H1 (cell line): Measurements from ENCODE around the gene APC2. TPM values are rescaled to one million over a fixed set of nuclear protein-coding genes. Genes with fewer than 3 reads are reported as not detected.

Experiments
- CTCF ChIA-PET: fragments of 300-600 bp; sonication (Branson Sonifier 250); formaldehyde crosslinking; loops from one replicate; lab custom pipeline; 2021; ENCODE audit not compliant: partially characterized antibody; lab: Charles Lee
- POLR2A ChIA-PET: fragments of 300-600 bp; sonication (Branson Sonifier 250); formaldehyde crosslinking; loops from one replicate; lab custom pipeline; 2021; ENCODE audit warnings: inconsistent platforms; ENCODE audit not compliant: partially characterized antibody; lab: Charles Lee
- DNase-seq, 2 experiments: peaks; one replicate each; pipeline versions ENCODE4 v3.0.0 to v3.0.0-alpha.2; 2010 to 2022; ENCODE audit warnings: low spot score in 2 of 2, low read depth in 1 of 2, mixed read lengths in 1 of 2
- FAIRE-seq: peaks from 2 replicates; lab custom pipeline; 2011; peaks lifted over from hg19 to GRCh38; lab: Jason Lieb, UNC
- H2AFZ ChIP-seq: 2 replicates; pipeline ENCODE4 v1.8.1; 2012; ENCODE audit warnings: low read length, inconsistent platforms
- H2AK5ac ChIP-seq: 2 replicates; pipeline ENCODE4 v1.6.1; 2013; ENCODE audit warnings: low read depth, low read length
- H2BK120ac ChIP-seq: replicated peaks from 2 replicates; pipeline ENCODE3; 2013; ENCODE audit warnings: low read depth, low read length, inconsistent platforms
- H2BK12ac ChIP-seq: 2 replicates; pipeline ENCODE4 v1.6.1; 2013; ENCODE audit warnings: low read depth, low read length
- H2BK15ac ChIP-seq: 2 replicates; pipeline ENCODE4 v1.6.1; 2013; ENCODE audit warnings: low read length
- H2BK20ac ChIP-seq: 2 replicates; pipeline ENCODE4 v1.6.1; 2013; ENCODE audit warnings: low read length
- H2BK5ac ChIP-seq: 2 replicates; pipeline ENCODE4 v1.6.1; 2013; ENCODE audit warnings: low read depth, low read length
- H3K14ac ChIP-seq: 2 replicates; pipeline ENCODE4 v1.6.1; 2013; ENCODE audit warnings: inconsistent platforms; ENCODE audit not compliant: insufficient read length
- H3K18ac ChIP-seq: 2 replicates; pipeline ENCODE4 v1.6.1; 2013; ENCODE audit warnings: low read length; ENCODE audit errors: extremely low read depth
- H3K23ac ChIP-seq: 2 replicates; pipeline ENCODE4 v1.6.1; 2013; ENCODE audit warnings: inconsistent platforms; ENCODE audit not compliant: insufficient read length
- H3K23me2 ChIP-seq: 2 replicates; pipeline ENCODE4 v1.6.1; 2013; ENCODE audit warnings: low read depth, low read length
- H3K27ac ChIP-seq: 2 replicates; pipeline ENCODE4 v1.6.1; 2011; ENCODE audit warnings: low read depth, low read length, inconsistent platforms
- H3K27me3 ChIP-seq, 4 experiments: replicated peaks in 1 of 4; 1 replicate in 1 of 4; 2 replicates in 3 of 4; pipeline versions ENCODE4 v1.6.1 to v1.8.1; 2011 to 2013; ENCODE audit warnings: low read length in 3 of 4, mild to moderate bottlenecking in 3 of 4, inconsistent platforms in 2 of 4, mixed read lengths in 2 of 4, moderate library complexity in 1 of 4; ENCODE audit not compliant: control insufficient read depth in 3 of 4, insufficient read depth in 3 of 4; ENCODE audit errors: extremely low read depth in 1 of 4
- H3K36me3 ChIP-seq, 4 experiments: 2 replicates each; pipeline versions ENCODE4 v1.6.1 to v1.8.1; 2011 to 2013; ENCODE audit warnings: mild to moderate bottlenecking in 4 of 4, low read length in 3 of 4, moderate library complexity in 2 of 4, control low read depth in 1 of 4, inconsistent platforms in 1 of 4; ENCODE audit not compliant: insufficient read depth in 4 of 4, control insufficient read depth in 2 of 4
- H3K4ac ChIP-seq: replicated peaks from 2 replicates; pipeline ENCODE3; 2013; ENCODE audit warnings: low read length, low read depth, mixed read lengths, inconsistent platforms; ENCODE audit not compliant: insufficient read length
- H3K4me1 ChIP-seq, 4 experiments: replicated peaks in 1 of 4; 1 replicate in 1 of 4; 2 replicates in 3 of 4; pipeline versions ENCODE4 v1.6.1 to v1.8.1; 2011 to 2013; ENCODE audit warnings: low read length in 3 of 4, inconsistent platforms in 2 of 4, mixed read lengths in 1 of 4; ENCODE audit not compliant: insufficient read depth in 4 of 4, control insufficient read depth in 3 of 4
- H3K4me2 ChIP-seq, 2 experiments: 2 replicates each; pipeline versions ENCODE4 v1.6.1 to v1.8.1; 2011 to 2013; ENCODE audit warnings: low read depth in 2 of 2, low read length in 2 of 2, control low read depth in 1 of 2, inconsistent platforms in 1 of 2, mild to moderate bottlenecking in 1 of 2; ENCODE audit not compliant: insufficient read depth in 1 of 2
- H3K4me3 ChIP-seq, 4 experiments: fragments of 200-600, 300-600 bp in 1 of 4; sonication (generic), shearing (Covaris generic), sonication (Bioruptor Twin) in 1 of 4; 2 replicates each; pipeline versions ENCODE4 v1.5.1 to v1.8.1; 2011 to 2016; ENCODE audit warnings: low read length in 4 of 4, low read depth in 3 of 4, control low read depth in 2 of 4, inconsistent platforms in 2 of 4, mild to moderate bottlenecking in 2 of 4, mixed read lengths in 1 of 4, moderate library complexity in 1 of 4; ENCODE audit not compliant: insufficient read depth in 2 of 4; ENCODE audit errors: extremely low read depth in 1 of 4
- H3K56ac ChIP-seq: replicated peaks from 2 replicates; pipeline ENCODE3; 2013; ENCODE audit warnings: low read depth, mild to moderate bottlenecking, mixed read lengths, low read length, inconsistent platforms; ENCODE audit not compliant: insufficient read length
- H3K79me1 ChIP-seq: 2 replicates; pipeline ENCODE4 v1.6.1; 2013; ENCODE audit warnings: low read depth, low read length, control low read depth
- H3K79me2 ChIP-seq, 2 experiments: 2 replicates each; pipeline versions ENCODE4 v1.6.1 to v1.8.1; 2012 to 2013; ENCODE audit warnings: low read length in 2 of 2, mild to moderate bottlenecking in 2 of 2, inconsistent platforms in 1 of 2; ENCODE audit not compliant: insufficient read depth in 2 of 2, control insufficient read depth in 1 of 2
- H3K9ac ChIP-seq, 4 experiments: replicated peaks in 1 of 4; 1 replicate in 1 of 4; 2 replicates in 3 of 4; pipeline versions ENCODE4 v1.6.1 to v1.8.1; 2011 to 2013; ENCODE audit warnings: low read depth in 3 of 4, low read length in 3 of 4, control low read depth in 2 of 4, mild to moderate bottlenecking in 2 of 4, moderate library complexity in 2 of 4, inconsistent platforms in 1 of 4; ENCODE audit errors: extremely low read depth in 1 of 4
- H3K9me3 ChIP-seq, 2 experiments: 2 replicates each; pipeline versions ENCODE4 v1.6.1 to v1.8.1; 2012 to 2013; ENCODE audit warnings: mild to moderate bottlenecking in 2 of 2, moderate library complexity in 2 of 2, control low read depth in 1 of 2, inconsistent platforms in 1 of 2, low read depth in 1 of 2, low read length in 1 of 2, mixed read lengths in 1 of 2; ENCODE audit not compliant: insufficient read depth in 2 of 2
- H4K20me1 ChIP-seq, 2 experiments: replicated peaks in 1 of 2; 2 replicates each; pipeline versions ENCODE3 to v1.8.1; 2011 to 2013; ENCODE audit warnings: inconsistent platforms in 2 of 2, low read length in 2 of 2, mild to moderate bottlenecking in 1 of 2; ENCODE audit not compliant: insufficient read depth in 2 of 2, control insufficient read depth in 1 of 2
- H4K5ac ChIP-seq: 2 replicates; pipeline ENCODE4 v1.6.1; 2013; ENCODE audit warnings: low read length, low read depth, mixed read lengths, inconsistent platforms; ENCODE audit not compliant: insufficient read length
- H4K8ac ChIP-seq: 2 replicates; pipeline ENCODE4 v1.8.0; 2013; ENCODE audit warnings: mild to moderate bottlenecking, moderate library complexity, low read length, inconsistent platforms; ENCODE audit not compliant: insufficient read depth; ENCODE audit errors: extremely low read depth
- H4K91ac ChIP-seq: replicated peaks from 2 replicates; pipeline ENCODE3; 2013; ENCODE audit warnings: low read length, mixed read lengths, inconsistent platforms; ENCODE audit not compliant: insufficient read length
- BACH1 ChIP-seq: IDR thresholded peaks from 2 replicates; pipeline ENCODE4 v1.6.1; 2012; ENCODE audit warnings: low read length, improper control_type of control experiment
- HDAC2 ChIP-seq, 2 experiments: fragments of 300-600 bp in 1 of 2; sonication (generic) in 1 of 2; IDR thresholded peaks; 2 replicates each; pipeline ENCODE4 v1.6.1; 2011 to 2012; ENCODE audit warnings: low read depth in 2 of 2, low read length in 2 of 2, mild to moderate bottlenecking in 2 of 2, moderate library complexity in 2 of 2, borderline replicate concordance in 1 of 2, inconsistent platforms in 1 of 2
- KDM1A ChIP-seq: fragments of 200-600, 300-600 bp; sonication (generic); IDR thresholded peaks from 2 replicates; pipeline ENCODE4 v1.7.1; 2016; ENCODE audit warnings: mild to moderate bottlenecking, low read length, borderline replicate concordance
- RFX5 ChIP-seq: IDR thresholded peaks from 2 replicates; pipeline ENCODE4 v1.6.1; 2011; ENCODE audit warnings: low read depth, low read length, improper control_type of control experiment, borderline replicate concordance
- TEAD4 ChIP-seq: IDR thresholded peaks from 2 replicates; pipeline ENCODE4 v1.6.1; 2012; ENCODE audit warnings: low read depth, low read length, inconsistent platforms, mixed read lengths
- WGBS, 2 experiments: shearing (Covaris generic) in 1 of 2; methylation state at CpG; one replicate each; pipeline versions ENCODE4 v1.1.6 to v1.1.7; 2013 to 2015; ENCODE audit warnings: low lambda C conversion rate in 2 of 2, mixed read lengths in 2 of 2, inconsistent platforms in 1 of 2, low coverage in 1 of 2, missing lambda C conversion rate in 1 of 2; ENCODE audit not compliant: insufficient replicate concordance in 2 of 2, insufficient coverage in 1 of 2, insufficient read length in 1 of 2; ENCODE audit errors: extremely low coverage in 1 of 2, missing lambda C conversion rate in 1 of 2; 5-methylcytosine and 5-hydroxymethylcytosine counted together
- polyA plus RNA-seq, 7 experiments: library from polyadenylated mRNA; depleted of rRNA in 3 of 7; stranded (reverse) in 5 of 7; unstranded in 2 of 7; fragments of >200 nt in 5 of 7; fragments of 200-250 nt in 2 of 7; gene quantifications; 1 replicate in 5 of 7; 2 replicates in 1 of 7; 4 replicates in 1 of 7; pipeline versions ENCODE4 v1.2.1 to v1.2.3, GENCODE V29; 2011 to 2013; ENCODE audit warnings: missing spikeins in 2 of 7, mixed read lengths in 2 of 7
- total RNA-seq: library from RNA; stranded (reverse); fragmentation: NEBNext Ultra II Directional; extraction: Animal tissue kit (Norgen Biotek cat#: 25700); gene quantifications from 2 replicates; pipeline ENCODE4 v1.2.1, GENCODE V29; 2021
- TF ChIP-seq, protein P1 (sequence below): IDR thresholded peaks from 2 replicates; pipeline ENCODE4 v1.6.1; 2012; ENCODE audit warnings: inconsistent platforms

APC2 gene
- total and polyA plus RNA-seq, 2 of the 8 experiments (the other 6 are each of a cell fraction or from before 2014, with no cell fraction given): 1.3 to 4.1 TPM

DNA sequence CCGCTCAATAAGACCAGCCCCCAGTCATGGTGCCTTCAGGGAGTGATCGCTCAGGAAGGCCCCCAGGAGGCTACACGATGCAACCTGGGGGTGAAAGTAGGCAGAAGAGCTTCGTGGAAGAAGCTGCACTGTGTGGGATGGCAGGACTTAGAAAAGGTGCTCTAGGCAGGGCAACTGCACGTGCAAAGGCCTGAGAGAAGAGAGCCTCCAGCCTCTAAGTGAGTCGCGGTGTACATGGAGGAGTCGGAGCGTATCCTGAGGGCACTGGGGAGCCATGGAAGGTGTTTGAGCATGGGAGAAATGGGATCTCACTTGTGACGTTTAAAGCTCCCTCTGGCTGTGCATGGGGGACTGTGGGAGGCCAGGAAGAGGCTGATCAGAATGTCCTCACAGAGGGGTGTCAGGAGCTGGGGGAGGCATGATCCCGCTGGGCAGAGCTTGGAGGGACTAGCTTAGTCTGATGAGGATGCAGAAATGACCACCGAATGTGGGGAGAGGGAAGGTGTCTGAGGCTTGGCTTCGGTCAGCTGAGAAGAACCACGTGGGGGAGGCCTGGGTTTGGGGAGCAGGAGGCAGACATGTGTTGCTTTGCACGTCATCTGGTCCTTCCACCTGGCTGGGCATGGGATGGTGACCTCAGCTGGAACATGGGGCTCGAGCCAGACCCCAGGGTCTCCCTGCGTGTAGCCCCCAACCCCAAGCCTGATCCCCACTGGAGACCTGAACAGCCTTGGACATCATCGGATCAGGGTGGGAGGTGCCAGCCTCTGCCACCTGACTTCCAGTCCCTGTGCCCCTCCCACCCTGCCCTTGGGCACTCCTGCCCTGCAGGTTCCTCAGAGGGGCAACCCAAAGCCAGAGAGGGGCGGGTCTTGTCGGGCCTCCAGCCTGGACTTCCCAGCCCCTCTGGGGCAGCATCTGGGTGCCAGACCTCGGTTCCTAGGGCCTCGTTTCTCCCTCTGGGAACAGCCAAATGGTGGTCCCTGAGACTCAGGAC lies 1.1 kb downstream of the APC2 start:
- Histone ChIP-seq H2BK120ac (no peak overlapping the region), H3K27me3 (peaks cover 34 to 59% (median 55%) of the 10 kb centered on the region in 4 experiments), H3K9ac (no peak overlapping the region; a peak in 2 of 7 replicates), H3K18ac (no peak overlapping the region; the same call in 1 of the 2 replicates), H3K23ac (no peak overlapping the region), H3K9me3 (no peaks in the 10 kb centered on the region), H3K4me3 (peak overlapping the region in 2 of 4 experiments; percentile 43 to 60; a peak in 4 of 8 replicates), H2BK20ac (0 out of 2 replicates have a peak overlapping the region, but pooled peaks have one; percentile 61), H3K36me3 (no peaks in the 10 kb centered on the region), H3K56ac (no peak overlapping the region), H3K79me1 (no peaks in the 10 kb centered on the region), H3K27ac (no peak overlapping the region), H3K14ac (no peak overlapping the region), H2AK5ac (0 out of 2 replicates have a peak overlapping the region, but pooled peaks have one; percentile 53), H3K79me2 (no peaks in the 10 kb centered on the region), H4K20me1 (peaks cover 13 to 14% of the 10 kb centered on the region in 2 experiments), H4K91ac (peak overlapping the region; percentile 76), H3K4me2 (peak overlapping the region; percentile 49 to 55), H2AFZ (no peak overlapping the region), H2BK15ac (peak overlapping the region; percentile 95), H4K5ac (peak overlapping the region; percentile 25), H3K23me2 (peaks cover 7% of the 10 kb centered on the region; the same call in 1 of the 2 replicates), H2BK5ac (no peak overlapping the region), H2BK12ac (peak overlapping the region; percentile 85; the same call in 1 of the 2 replicates), H3K4ac (no peak overlapping the region), H3K4me1 (peaks cover 0 to 37% (median 28%) of the 10 kb centered on the region in 4 experiments; a peak in 6 of 7 replicates), H4K8ac (peak overlapping the region; percentile 78; the same call in 1 of the 2 replicates)
- TF ChIP-seq HDAC2 (IDR thresholded peaks at IDR 0.05; ENCODE audit: borderline replicate concordance in 1 of 2, low read depth in 2 of 2, low read length in 2 of 2) (0 out of 4 replicates have a peak, but pooled peaks of 1 of the 2 experiments have one; percentile 40), BACH1 (no peak), KDM1A (peak; percentile 94), RFX5 (no peak), TEAD4 (no peak)
- TF ChIP-seq, protein P1, sequence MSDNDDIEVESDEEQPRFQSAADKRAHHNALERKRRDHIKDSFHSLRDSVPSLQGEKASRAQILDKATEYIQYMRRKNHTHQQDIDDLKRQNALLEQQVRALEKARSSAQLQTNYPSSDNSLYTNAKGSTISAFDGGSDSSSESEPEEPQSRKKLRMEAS: peak; percentile 44; the same call in 1 of the 2 replicates
- ChIA-PET POLR2A (interaction anchor here (1.0 to 9.4 kb wide), 6 partner anchors 9 to 424 kb away, joined by 3 to 109 read pairs (median 6); partner anchors contain the start of gene CIRBP), CTCF (interaction anchor here (1.0 to 1.2 kb wide), 3 partner anchors 14 to 58 kb away, joined by 3 to 5 read pairs (median 4); no protein-coding TSS in a partner anchor)
- 79% methylated on average over 21 of the region's 22 CpGs; no CpG with 5 or more reads in 1 of the 2 experiments for WGBS, 2 experiments
- DNase-seq (no peak), FAIRE-seq (no peak)
